ENCODE measurements around the gene MMP3. TPM values are rescaled to one million over a fixed set of nuclear protein-coding genes. Genes with fewer than 3 reads are reported as not detected.

The MMP3 gene
- total RNA-seq, 2 donors from 2014 or later: 1.1 to 1.6 TPM

- H3K27me3 ChIP-seq: no peaks in the 10 kb centered on the region
- no peaks in the 10 kb centered on the region for H3K9me3 ChIP-seq
- no peak overlapping the region for H3K4me3 ChIP-seq
- intact Hi-C loops (cut with DNase I): no loop called here
- H3K9ac ChIP-seq (ENCODE audit: low read depth in 2 of 2, low read length in 2 of 2): no peak overlapping the region
- TF ChIP-seq CTCF (IDR thresholded peaks at IDR 0.05): no peak
- H3K27ac ChIP-seq: no peak overlapping the region
- peaks cover 4% of the 10 kb centered on the region for H3K4me1 ChIP-seq
- no peak for DNase-seq
- no peaks in the 10 kb centered on the region for H3K36me3 ChIP-seq
These were observed 50.8 kb downstream of the MMP3 start for GRCh38 chr11:102792604-102793003.

- Histone ChIP-seq H3K36me3 (no peaks in the 10 kb centered on the region), H3K9me3 (no peaks in the 10 kb centered on the region), H3K4me3 (no peak overlapping the region), H3K9ac (ENCODE audit: low read depth in 2 of 2, low read length in 2 of 2) (no peak overlapping the region), H3K4me1 (peaks cover 4% of the 10 kb centered on the region), H3K27ac (no peak overlapping the region), H3K27me3 (no peaks in the 10 kb centered on the region)
- no peak for DNase-seq
- intact Hi-C loops (cut with DNase I): no loop called here
- no peak for TF ChIP-seq CTCF (IDR thresholded peaks at IDR 0.05)
These were observed 52.0 kb downstream of the MMP3 start for GRCh38 chr11:102791271-102792036.

- no peaks in the 10 kb centered on the region for H3K4me1 ChIP-seq
- no peak for TF ChIP-seq CTCF (IDR thresholded peaks at IDR 0.05)
- no peak overlapping the region for H3K9ac ChIP-seq (ENCODE audit: low read depth in 2 of 2, low read length in 2 of 2)
- DNase-seq: no peak
- H3K36me3 ChIP-seq: no peaks in the 10 kb centered on the region
- H3K4me3 ChIP-seq: no peak overlapping the region
- no peak overlapping the region for H3K27ac ChIP-seq
- H3K9me3 ChIP-seq: no peaks in the 10 kb centered on the region
- intact Hi-C loops (cut with DNase I): no loop called here
- no peaks in the 10 kb centered on the region for H3K27me3 ChIP-seq
These were observed 54.9 kb downstream of the MMP3 start for GRCh38 chr11:102788334-102788995.

Other genes starting within 250 kb of the MMP3 start
- not detected for gene MMP20, start 218.3 kb downstream of the MMP3 start, total RNA-seq
- under 1 TPM in 1 of 2 donors, not detected in 1; 0.16 TPM for gene MMP27, start 137.8 kb downstream of the MMP3 start, total RNA-seq
- not detected for gene MMP8, start 118.7 kb downstream of the MMP3 start, total RNA-seq
- under 1 TPM in 1 of 2 donors, not detected in 1; 0.40 TPM for gene MMP10, start 63.0 kb downstream of the MMP3 start, total RNA-seq
- 1 to 10 TPM in 1 of 2 donors, under 1 TPM in 1; 0.42 to 2.9 TPM for gene MMP1, start 45.4 kb downstream of the MMP3 start, total RNA-seq
- gene MMP12, start 31.4 kb upstream of the MMP3 start, total RNA-seq: 10 to 100 TPM in 1 of 2 donors, 1 to 10 TPM in 1; 2.3 to 11.7 TPM
- gene MMP13, start 112.1 kb upstream of the MMP3 start, total RNA-seq: not detected
- 10 to 100 TPM; 14.7 to 25.4 TPM for gene DCUN1D5, start 248.6 kb upstream of the MMP3 start, total RNA-seq